Embryonic facial prominence (tissue), 1 donor: ENCODE results near the gene PITPNM2.

Experiments
- DNase-seq: peaks from one replicate; pipeline ENCODE4 v3.0.0-alpha.2; 2016; ENCODE audit errors: extremely low spot score

The PITPNM2 gene

GRCh38 chr12:123143736-123144461 lies 7.0 kb downstream of the PITPNM2 start:
- no peak for DNase-seq

DNA sequence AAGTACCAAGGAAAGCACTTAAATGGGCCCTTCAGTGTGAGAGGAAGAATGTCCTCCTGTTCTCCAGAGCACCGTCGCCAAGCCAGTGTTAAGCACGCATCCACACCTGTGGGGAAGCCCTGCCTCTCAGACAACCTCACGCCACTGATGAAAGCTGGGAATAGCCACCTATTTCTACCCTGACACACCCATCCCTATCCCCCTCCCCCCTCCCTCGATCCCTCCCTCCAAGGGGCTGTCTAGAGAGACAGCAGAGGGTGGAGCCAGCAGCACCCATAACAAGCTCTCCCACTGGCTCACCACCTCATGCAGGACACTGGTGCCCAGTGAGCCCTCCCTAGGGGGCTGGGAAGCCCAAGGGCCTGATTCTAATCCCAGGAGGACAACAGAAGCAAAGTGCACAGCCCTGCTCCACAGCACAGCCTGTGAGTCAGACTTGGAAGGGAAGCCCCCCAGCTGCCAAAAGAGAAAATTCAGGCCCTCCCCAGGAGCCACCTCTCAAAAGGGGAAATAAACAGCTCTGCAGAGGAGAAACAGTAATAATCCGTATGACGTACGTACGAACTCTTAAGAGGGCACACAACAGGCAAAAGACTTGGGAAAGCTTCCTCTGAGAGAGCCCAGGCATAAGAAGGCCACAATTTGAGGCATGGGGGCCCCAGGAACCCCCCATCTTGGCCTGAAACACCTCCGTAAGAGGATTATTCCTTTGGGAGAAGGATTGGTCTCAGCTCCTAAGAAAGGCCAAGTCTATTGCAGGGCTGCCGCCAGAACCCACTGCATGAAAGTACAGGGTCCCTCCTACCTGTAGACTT lies 7.8 kb downstream of the PITPNM2 start:
- DNase-seq = no peak

DNA sequence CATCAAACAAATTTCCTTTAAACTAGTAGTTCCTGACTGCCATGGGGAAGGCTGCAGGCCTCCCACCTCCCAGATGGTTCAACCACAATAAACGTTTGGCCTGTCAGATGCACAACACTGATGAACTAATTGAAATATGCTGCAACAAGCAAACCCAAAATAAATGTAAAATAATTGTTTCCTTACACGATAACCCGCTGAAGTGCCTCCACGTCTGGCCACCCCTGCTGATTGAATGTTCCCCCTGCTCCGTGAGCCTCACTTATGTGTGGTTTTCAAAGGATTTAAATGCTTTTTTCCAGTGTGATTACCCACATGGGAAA lies 8.4 kb downstream of the PITPNM2 start:
- no peak for DNase-seq

DNA sequence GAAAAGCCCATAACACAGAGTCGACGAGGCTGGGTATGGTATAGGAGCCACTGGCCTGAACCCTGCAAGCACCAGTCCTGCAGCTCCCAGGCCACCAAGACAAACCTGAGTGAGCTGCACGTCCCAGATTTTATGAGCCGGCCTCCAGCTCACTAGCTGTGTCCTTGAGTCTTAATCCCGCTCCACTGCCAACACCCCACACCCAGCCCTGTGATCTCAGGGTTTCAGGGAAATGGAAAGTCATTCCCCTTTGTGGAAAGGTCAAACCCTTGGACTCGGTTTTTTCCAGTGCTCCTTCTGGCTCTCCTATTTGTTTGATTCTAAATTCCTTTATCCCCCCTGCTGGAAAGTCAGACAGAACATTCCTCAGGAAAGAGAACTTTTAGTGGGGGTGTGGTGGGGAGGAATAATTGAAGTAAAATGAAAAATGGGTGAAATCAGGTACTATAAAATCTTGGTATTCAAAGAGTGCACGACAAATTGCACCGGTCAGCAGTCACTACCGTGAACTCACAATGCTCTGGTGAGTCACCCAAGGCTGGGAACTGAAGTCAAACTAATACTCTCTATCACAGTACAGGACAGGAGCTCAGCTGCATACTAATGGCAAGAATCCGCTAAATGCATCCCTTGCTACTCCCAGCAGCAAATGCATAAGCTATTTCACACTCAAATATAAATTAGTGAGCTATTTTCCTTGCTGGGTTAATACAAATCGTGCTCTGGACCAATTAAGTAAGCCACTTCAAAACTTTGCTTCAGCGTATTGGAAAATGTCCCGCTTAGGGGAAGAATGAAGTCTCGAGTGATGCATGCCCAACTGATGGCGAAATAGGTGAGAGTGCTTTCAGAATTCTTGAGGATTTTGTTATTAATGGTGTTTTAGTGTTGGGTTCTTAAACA lies 9.0 kb downstream of the PITPNM2 start:
- no peak for DNase-seq

DNA sequence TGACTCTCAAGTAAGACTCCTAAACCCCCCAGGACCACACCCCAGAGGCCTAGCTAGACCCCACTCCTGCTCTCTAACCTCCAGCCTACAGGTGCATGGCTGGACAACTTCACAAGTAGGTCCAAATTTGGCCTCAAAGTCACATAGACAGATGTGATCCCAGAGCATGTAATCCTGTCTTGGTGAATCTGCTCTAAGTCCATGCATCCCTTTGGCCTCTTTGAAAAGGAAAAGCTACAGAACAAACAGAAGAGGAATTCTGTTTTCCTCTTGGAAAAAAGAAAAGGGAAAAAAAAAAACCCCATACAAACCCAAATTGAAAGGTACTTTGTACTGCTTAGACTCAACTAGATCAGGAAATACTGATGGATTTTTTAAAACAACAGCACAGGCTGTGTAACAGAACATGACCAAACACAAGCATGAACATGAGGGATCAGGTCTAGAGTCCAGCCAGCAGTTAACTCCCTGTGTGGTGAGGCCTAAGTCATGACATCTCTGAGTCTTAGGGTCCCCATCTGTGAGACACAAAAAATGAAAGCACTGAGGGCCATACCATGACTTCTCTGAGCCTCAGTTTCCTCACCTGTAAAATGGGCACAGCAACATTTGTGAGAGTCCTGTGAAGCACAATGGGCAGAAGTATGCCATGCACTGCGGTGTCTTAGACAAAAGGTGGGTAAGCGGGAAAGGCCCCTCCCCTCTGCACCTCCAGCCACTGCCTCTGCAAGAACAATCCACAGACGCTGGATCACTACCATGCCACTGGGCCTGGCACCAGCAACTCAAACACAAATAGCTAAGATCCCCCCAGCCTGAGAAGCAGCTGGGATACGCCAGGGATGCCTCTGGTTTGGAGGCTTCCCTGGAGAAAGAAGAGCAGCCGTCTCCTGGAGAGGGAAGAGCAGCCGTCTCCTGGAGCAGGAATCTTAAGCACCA lies 9.9 kb downstream of the PITPNM2 start:
- no peak for DNase-seq

- DNase-seq = no peak
These were observed 10.8 kb downstream of the PITPNM2 start for GRCh38 chr12:123139926-123140675.

DNA sequence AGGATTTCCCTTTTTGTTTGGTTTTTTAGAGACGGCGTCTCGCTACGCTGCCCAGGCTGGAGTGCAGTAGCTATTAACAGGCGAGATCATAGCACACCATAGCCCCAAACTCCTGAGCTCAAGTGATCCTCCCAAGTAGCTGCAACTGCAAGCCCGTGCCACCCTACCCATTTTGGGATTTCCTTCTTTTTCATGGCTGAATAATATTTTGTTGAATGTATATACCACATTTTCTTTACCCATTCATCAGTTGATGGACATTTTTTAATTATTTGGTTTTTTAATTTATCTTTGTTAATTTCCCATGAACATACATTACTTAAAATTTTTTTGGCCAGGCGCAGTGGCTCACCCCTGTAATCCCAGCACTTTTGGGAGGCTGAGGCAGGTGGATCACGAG lies 15.2 kb downstream of the PITPNM2 start:
- no peak for DNase-seq

- DNase-seq = no peak
These were observed 16.1 kb downstream of the PITPNM2 start for GRCh38 chr12:123134826-123135225.

DNA sequence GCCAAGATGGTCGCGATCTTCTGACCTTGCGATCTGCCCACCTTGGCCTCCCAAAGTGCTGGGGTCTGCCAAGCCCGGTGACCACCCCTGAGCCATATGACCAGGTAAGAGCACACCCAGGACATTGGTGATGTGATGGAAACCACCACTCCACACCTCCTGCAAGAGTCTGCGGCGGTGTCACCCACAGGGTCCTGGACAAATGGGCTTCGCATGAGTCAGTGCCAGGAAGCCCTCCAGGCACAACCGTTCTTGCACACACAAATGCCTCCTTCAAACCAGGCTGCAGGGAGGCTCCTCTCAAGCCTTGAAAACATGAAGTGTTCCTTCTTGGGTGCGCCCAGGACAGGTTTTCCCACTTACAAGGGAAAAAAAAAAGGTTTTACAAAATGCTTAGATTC lies 16.6 kb downstream of the PITPNM2 start:
- DNase-seq = no peak

GRCh38 chr12:123133701-123134100 lies 17.2 kb downstream of the PITPNM2 start:
- DNase-seq = no peak

DNA sequence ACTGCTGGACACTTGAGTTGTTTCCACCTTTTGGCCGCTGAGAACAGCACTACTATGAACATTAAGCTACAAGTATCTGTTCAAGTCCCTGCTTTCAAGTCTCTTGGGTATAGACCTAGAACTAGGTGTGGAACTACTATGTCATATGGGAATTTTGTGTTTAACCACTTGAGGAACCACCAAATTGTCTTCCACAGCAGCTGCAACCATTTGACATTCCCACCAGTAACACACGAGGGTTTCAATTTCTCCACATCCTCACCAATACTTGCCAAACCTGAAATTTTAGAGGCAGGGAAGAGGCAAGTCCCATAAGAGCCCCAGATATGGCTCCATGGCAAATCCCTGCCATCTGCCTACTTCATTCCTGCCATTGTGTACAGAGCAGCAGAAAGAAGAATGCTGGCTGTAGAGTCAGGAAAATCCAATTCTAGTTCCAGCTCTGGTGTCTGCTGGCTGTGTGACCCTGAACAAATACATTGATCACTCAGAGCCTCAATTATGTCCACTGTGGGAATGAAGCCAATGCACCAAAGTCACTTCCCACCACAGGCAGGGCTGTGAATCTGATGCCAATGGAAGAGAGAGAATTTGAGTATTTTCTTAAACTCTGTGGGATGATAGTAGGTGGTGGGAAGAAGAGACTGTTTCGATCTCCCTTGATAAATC lies 17.8 kb downstream of the PITPNM2 start:
- no peak for DNase-seq

- DNase-seq = no peak
These were observed 18.9 kb downstream of the PITPNM2 start for GRCh38 chr12:123131879-123132402.

DNA sequence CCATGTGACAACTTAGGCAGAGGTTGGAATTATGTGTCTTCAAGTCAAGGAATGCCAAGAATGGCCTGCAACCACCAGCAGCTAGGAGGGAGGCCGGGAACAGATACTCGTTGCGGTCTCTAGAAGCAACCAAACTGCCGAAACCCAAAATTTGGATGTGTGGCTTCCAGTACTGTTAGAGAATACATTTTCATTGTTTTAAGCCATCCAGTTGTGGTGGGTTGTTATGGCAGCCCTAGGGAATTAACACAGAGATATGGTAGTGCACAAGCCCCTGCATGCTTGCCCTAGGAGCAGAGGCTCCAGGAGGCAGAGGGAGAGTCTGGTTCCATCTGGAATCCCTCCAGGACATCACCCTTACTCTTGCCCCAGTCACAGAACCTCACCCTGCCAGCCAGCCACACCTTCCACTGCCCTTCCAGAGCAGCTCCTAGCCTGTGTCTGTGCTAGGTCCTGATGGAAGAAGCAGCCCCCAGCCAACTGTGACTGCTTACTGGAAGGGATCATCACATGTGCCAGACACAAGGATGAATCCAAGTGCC lies 19.5 kb downstream of the PITPNM2 start:
- no peak for DNase-seq

GRCh38 chr12:123129621-123130020 lies 21.3 kb downstream of the PITPNM2 start:
- no peak for DNase-seq

DNA sequence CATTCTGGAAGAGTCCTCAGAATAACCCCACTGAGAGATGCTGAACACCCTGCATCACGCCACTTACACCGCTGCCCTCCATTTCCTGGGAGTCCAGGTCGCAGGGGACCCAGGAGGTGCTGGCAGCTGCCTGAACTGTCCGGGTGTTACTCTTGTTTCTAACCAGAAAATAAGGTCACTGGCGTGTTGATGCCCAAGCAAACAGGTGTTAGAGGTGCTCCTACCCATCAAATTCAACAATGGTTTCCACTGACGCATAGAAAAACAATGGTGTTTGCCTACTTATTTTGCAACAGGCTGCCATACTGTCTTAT lies 23.8 kb downstream of the PITPNM2 start:
- no peak for DNase-seq

- DNase-seq = no peak
These were observed 24.4 kb downstream of the PITPNM2 start for GRCh38 chr12:123126294-123127181.

GRCh38 chr12:123122626-123123025 lies 28.3 kb downstream of the PITPNM2 start:
- no peak for DNase-seq

DNA sequence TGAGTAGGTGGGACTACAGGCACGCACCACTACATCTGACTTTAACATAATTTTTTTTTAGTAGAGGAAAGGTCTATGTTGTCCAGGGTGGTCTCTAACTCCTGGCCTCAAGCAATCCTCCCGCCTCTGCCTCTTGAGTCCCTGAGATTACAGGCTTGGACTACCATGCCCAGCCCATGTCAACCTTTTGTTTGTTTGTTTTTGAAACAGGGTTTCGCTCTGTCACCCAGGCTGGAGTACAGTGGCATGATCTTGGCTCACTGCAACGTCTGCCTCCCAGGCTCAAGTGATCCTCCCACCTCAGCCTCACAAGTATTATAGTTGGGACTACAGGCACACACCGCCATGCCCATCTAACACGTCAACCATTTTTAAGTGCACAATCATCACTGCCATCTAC lies 29.2 kb downstream of the PITPNM2 start:
- no peak for DNase-seq
